ENCODE results near the gene AGER.

AGER gene

DNA sequence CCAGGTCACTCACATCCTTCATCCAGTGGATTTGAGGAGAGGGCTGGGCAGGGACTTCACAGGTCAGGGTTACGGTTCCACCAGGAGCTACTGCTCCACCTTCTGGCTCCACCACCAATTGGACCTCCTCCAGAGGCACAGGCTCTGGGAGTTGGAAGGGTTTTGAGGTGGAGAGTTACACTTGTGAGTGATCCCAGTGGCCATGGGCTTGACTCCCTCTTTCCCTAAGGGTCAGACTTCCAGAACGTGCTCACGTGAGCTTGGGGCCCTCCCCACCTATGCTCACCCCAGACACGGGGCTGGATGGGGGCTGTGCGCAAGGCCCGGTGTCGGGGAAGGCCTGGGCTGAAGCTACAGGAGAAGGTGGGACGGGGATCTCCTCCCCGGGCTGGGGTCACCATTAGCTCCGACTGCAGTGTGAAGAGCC lies 1.5 kb downstream of the AGER start:
- Mint-ChIP-seq H3K4me3 (no peak overlapping the region), H3K9me3 (no peaks in the 10 kb centered on the region), H3K4me1 (peaks cover 74% of the 10 kb centered on the region), H3K27me3 (no peaks in the 10 kb centered on the region), H3K27ac (peak overlapping the region in 1 of 2 donors; percentile 23)
- ATAC-seq (no peak), DNase-seq (no peak)

DNA sequence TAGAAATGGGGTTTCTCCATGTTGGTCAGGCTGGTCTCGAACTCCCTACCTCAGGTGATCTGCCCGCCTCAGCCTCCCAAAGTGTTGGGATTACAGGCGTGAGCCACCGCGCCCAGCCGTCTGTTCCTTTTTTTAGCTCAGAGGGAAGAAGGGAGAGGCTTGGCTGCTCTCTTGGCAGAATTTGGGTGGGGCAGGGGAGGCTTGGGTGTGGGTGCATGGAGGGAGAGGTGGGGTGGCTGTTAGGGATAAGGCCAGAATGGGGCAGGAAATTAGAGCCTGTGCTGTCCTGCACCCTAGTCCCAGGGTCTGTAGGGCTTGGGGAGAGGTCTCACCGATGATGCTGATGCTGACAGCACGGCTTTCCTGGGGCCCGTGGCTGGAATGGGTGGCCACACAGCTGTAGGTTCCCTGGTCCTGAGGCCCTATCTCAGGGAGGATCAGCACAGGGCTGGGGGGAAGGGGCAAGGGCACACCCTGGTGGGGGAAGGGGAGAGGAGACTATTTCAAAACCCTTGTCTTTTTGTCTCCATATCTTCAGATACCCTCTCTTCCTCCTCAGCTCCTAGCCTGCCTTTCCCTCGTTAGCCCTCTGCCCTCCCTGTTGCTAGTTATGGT lies 2.0 kb downstream of the AGER start:
- Mint-ChIP-seq H3K27ac (no peak overlapping the region), H3K9me3 (no peaks in the 10 kb centered on the region), H3K4me1 (peaks cover 71% of the 10 kb centered on the region), H3K27me3 (no peaks in the 10 kb centered on the region), H3K4me3 (no peak overlapping the region)
- ATAC-seq, result no peak
- no peak for DNase-seq

DNA sequence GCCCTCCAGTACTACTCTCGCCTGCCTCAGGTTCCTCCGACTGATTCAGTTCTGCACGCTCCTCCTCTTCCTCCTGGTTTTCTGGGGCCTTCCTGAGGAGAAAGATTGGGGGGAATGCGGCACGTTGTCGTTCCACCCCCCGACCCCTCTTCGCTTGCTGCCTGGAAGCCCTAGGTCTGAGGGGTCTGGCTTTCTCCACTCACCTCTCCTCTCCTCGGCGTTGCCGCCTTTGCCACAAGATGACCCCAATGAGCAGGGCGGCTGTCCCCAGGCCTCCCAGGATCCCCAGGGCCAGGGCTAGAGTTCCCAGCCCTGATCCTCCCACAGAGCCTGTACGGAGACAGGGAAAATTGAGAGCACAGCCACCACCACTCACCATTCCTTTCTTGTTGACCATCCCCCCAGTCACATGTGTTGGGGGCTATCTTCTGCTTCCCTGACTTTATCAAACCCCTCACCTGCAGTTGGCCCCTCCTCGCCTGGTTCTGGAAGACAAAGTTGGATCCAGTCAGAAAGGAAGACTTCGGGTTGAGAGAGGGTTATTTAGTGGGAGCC lies 2.8 kb downstream of the AGER start:
- ATAC-seq (no peak), DNase-seq (no peak)
- Mint-ChIP-seq H3K4me3 (no peak overlapping the region), H3K9me3 (no peaks in the 10 kb centered on the region), H3K4me1 (peaks cover 71% of the 10 kb centered on the region), H3K27me3 (no peaks in the 10 kb centered on the region), H3K27ac (peak overlapping the region in 1 of 2 donors; percentile 71)

DNA sequence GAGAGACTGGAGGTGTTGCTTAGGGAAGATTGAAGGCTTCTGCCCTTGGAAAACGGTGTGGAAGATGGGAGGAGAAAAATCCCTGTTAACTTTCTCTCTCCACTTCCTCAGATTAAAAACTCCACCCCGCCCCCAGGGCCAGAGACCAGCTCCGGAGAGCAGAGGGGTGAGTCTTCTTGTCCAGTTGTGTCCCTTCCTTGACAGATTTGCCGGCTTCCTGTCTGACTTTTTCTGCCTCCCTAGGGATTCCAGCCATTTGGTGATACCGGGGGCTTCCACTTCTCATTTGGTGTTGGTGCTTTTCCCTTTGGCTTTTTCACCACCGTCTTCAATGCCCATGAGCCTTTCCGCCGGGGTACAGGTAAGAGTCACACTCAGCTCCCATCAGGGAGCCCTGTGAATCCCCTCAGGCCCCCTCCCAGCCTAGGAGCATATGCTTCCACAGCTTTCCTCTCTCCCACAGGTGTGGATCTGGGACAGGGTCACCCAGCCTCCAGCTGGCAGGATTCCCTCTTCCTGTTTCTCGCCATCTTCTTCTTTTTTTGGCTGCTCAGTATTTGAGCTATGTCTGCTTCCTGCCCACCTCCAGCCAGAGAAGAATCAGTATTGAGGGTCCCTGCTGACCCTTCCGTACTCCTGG lies 4.2 kb downstream of the AGER start:
- DNase-seq, result no peak

DNA sequence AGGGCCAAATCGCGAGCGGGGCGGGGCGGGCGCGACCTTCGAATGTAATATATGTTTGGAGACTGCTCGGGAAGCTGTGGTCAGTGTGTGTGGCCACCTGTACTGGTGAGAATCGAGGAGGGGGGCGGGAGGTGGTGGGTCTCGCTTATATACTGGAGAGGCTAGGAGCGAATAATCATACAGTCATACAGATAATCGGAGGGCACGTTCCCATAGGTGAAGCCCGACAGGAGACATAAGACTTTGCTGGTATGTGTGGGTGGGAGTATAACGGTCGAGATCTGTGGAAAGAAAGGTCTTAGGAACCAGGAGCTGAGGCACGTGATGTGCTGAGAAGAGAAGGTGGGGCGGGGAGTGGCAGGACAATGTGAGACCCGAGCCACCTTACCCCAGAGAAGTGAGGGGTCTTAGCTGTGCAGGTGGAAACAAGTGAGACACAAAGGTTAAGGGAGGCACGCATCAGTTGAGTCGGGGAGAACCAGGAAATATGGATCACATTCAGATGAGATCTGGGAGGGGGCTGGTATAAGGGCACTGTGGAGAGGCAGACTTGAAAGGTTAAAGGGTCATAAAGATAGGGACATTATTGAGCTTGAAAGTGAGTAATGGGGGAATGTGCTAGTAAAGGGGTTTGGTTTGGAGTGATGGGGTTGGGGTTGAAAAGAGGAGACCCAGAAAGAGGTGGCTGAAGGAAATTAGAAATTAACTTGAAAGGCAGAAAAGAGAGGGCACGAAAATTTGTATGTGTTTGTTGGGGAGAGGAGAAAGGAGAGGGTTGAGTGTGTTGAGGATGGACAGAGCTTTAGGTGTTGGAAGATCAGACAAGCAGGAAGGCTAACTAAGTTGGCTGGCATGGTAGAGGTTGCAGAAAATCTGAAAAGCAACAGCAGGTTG lies 5.3 kb downstream of the AGER start:
- no peak for ATAC-seq
- Mint-ChIP-seq H3K4me1 (peaks cover 74% of the 10 kb centered on the region), H3K27me3 (no peaks in the 10 kb centered on the region), H3K27ac (peak overlapping the region; percentile 85 to 98), H3K9me3 (no peaks in the 10 kb centered on the region), H3K4me3 (peak overlapping the region; percentile 86 to 94)
- no peak for DNase-seq

More for the DNA sequence above, 4.2 kb downstream of the AGER start:
- H3K27ac Mint-ChIP-seq, result peak overlapping the region in 1 of 2 donors; percentile 60
- H3K9me3 Mint-ChIP-seq, result no peaks in the 10 kb centered on the region
- peaks cover 69% of the 10 kb centered on the region for H3K4me1 Mint-ChIP-seq
- no peaks in the 10 kb centered on the region for H3K27me3 Mint-ChIP-seq
- H3K4me3 Mint-ChIP-seq, result peak overlapping the region; percentile 86 to 94
- no peak for ATAC-seq

DNA sequence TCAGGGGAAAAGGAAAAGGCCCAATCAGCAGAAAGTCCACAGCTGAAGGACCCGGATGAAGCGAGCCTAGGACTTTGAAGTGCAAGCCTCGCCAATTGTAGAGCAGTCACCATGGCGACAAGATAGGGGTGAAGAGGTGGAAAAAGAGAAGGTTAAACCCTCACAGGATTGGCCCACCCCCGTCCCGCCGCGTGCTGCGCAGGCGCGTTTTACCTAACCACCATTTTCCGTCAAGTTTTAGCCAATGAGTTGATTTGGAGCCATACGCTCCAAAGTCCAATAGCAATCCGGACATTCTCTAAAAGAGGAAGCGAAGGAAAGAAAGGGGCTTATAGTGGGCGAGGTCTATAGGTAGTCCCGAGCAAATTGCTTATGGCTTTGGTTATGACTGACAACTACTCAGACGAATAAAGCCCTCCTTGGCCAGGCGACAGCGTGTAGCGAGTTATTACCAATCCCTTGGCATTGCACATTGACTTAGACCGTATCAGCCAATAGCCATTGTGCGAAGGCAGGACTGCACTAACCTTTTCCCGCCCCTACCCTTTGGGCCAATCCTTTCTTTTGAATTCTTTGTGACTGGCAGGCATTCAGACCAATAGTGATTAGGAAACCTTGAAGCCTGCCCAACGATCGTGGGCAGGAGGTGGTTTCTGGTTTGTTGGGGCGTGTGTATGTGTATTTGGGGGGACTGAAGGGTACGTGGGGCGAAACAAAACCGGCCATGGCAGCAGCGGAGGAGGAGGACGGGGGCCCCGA lies 6.1 kb downstream of the AGER start, which contains the start of gene RNF5:
TSS of gene RNF5 (plus strand) at position 618 of the 759 bp plus-strand sequence. CDS start at position 725, 107 bp downstream.
- no peaks in the 10 kb centered on the region for H3K9me3 Mint-ChIP-seq
- no peaks in the 10 kb centered on the region for H3K27me3 Mint-ChIP-seq
- peak within 1 kb of the TSS; percentile 96 to 98 for H3K27ac Mint-ChIP-seq
- H3K4me3 Mint-ChIP-seq, result peak within 1 kb of the TSS; percentile 86 to 94
- peaks cover 76% of the 10 kb centered on the region for H3K4me1 Mint-ChIP-seq
- DNase-seq (peak; percentile 93 to 96), ATAC-seq (peak; percentile 89)

DNA sequence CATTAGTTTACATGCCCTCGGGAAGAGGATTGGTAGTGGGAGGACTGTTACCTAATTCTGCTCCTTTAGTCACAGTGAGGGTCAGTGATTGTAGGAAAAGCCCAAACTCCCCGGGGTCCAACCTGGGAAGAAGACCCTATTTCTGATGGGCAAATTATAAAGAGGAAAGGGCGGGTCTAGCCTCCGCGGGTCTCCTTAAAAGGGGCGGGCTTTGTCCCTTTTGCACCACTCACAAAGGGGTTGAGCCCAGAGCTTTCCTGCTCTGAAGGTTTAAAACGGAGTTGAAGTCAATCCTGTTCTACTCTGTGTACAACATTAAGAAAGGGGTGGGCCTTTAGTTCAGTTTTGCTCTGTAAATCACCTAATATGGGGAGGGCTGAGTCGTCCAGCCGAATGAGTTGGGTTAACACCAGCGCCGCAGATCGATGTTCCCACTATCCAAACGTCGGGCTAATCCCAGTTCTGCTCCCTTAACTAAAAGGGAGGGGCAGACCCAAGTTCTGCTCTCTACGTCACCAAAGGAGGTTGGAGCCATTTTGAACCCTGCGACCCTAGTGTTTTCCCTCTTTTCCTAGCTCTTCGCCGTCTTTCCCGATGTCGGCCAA lies 6.8 kb downstream of the AGER start:
- no peaks in the 10 kb centered on the region for H3K9me3 Mint-ChIP-seq
- peak overlapping the region; percentile 96 to 98 for H3K27ac Mint-ChIP-seq
- DNase-seq (peak in 1 of 2 donors; percentile 52), ATAC-seq (peak; percentile 10)
- H3K27me3 Mint-ChIP-seq, result no peaks in the 10 kb centered on the region
- H3K4me1 Mint-ChIP-seq, result peaks cover 74% of the 10 kb centered on the region
- H3K4me3 Mint-ChIP-seq, result peak overlapping the region; percentile 86 to 94

DNA sequence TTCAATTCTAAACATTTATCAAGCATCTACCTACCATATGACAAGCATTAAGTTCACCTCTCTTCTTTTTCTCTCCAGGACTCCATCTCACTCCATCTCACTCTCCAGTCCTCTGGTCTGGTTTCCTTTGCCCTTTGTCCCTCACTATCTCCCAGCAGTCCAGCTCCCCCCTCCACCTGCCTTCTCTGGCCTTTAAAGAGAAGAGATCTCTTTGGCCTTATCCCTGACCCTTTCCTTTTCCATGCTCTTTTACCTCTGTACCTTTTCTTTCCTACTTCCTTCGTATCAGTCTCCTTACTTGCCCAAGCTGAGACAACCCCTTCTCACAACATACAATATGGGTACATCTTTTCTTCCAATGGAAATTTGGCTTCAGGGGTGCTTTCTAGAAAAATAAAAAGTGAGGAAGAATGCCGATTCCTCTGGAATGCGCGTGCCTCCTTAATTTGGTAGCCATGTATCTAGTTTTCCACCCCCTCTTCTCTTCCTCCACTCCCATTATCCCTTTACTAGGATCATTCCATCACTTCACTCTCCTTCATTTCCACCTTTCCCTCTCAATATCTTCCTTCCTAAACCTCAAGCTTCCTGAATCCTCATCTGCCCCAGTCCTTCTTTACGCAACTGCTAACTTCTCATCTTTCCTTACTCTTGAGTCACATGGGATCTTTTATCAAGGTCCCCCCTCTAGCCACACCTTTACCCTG lies 7.4 kb downstream of the AGER start:
- DNase-seq (no peak), ATAC-seq (no peak)
- H3K4me3 Mint-ChIP-seq, result peak overlapping the region; percentile 86 to 94
- peak overlapping the region; percentile 96 to 98 for H3K27ac Mint-ChIP-seq
- no peaks in the 10 kb centered on the region for H3K9me3 Mint-ChIP-seq
- peaks cover 71% of the 10 kb centered on the region for H3K4me1 Mint-ChIP-seq
- H3K27me3 Mint-ChIP-seq, result no peaks in the 10 kb centered on the region

DNA sequence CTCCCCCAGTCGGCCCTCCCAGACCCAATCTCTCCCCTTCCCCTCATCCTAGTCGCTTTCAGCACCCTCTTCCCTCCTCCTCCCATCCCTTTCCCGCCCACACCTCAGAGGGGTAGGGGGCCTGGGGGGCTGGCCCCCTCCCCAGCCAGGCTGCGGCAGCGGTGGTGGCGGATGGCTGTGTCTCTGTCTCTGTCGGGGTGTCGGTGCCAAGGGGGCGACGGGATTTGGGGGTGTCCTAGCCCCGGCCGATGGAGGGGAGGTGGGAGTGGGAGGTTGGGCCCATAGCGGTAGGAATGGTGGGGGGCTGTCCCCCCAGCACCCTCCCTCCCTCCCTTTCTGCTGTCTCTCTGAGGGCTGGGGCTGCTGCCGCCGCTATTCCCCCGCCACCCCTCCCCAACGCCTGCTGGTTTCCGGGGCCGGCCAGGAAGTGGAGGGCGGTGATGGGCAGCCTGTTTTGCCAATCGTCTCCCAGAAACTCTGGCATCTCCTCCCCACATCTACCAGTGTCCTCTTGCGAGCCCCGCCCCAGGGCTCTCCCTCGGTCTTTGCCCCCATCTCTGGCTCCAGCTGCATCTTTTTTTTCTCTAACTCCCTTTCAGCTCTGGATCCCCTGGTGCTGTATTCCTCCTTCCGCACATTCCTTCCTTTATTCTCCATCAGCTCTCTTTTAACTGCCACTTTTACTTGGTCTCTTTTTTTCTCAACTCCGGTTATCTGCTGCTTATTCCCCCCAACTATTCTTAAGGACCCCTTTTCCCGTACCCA lies 8.2 kb downstream of the AGER start, which contains the start of gene AGPAT1:
TSS of gene AGPAT1 (minus strand) at position 374 of the 765 bp plus-strand sequence. CDS start 4,588 bp downstream, outside the sequence.
- Mint-ChIP-seq H3K4me1 (peaks cover 70% of the 10 kb centered on the region), H3K27ac (peak within 1 kb of the TSS; percentile 96 to 98), H3K27me3 (no peaks in the 10 kb centered on the region), H3K9me3 (no peaks in the 10 kb centered on the region), H3K4me3 (peak within 1 kb of the TSS; percentile 86 to 94)
- ATAC-seq, result peak; percentile 64
- peak; percentile 96 to 97 for DNase-seq

DNA sequence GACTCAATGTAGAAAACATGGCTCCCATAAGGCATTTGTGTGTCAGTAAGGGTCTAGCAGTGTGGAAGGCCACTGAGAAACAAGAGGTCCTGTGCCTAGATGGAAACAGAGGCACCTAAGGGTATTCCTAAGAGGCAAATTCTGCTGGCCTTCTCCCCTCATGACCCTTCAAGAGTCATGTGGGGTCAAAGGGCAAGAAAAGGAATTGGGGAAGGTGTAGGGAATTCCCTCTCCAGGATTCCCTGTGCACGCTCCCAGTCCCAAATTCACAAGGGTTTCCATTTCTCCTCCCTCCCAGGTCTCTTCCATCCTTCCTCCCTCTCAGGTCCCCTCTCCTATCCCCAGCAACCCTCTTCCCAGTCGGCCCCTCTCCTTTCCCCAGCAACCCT lies 8.7 kb downstream of the AGER start:
- peak overlapping the region; percentile 86 to 94 for H3K4me3 Mint-ChIP-seq
- peaks cover 65% of the 10 kb centered on the region for H3K4me1 Mint-ChIP-seq
- H3K27me3 Mint-ChIP-seq, result no peaks in the 10 kb centered on the region
- H3K27ac Mint-ChIP-seq, result peak overlapping the region; percentile 47 to 51
- no peak for DNase-seq
- H3K9me3 Mint-ChIP-seq, result no peaks in the 10 kb centered on the region
- no peak for ATAC-seq

DNA sequence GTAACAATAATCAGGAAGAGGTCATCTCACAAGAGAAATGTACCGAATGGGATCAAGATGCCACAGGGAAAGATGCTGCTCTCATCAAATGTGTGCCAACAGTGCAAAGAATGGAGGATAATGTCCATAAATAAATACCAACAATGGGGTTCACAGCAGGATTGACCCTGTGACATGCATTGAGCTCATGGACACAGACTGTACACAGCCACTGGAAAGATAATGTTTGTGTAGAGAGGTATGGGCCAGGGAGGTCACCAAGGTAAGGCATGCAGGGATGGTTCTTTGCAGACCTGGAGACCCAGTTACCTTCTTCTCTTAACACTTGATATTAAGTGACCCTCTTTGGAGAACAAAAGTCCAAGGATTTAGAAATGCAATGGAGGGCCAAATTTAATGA lies 9.6 kb downstream of the AGER start:
- Mint-ChIP-seq H3K4me3 (peak overlapping the region in 1 of 2 donors; percentile 68), H3K27ac (no peak overlapping the region), H3K27me3 (no peaks in the 10 kb centered on the region), H3K9me3 (no peaks in the 10 kb centered on the region), H3K4me1 (peaks cover 56% of the 10 kb centered on the region)
- DNase-seq (no peak), ATAC-seq (no peak)

DNA sequence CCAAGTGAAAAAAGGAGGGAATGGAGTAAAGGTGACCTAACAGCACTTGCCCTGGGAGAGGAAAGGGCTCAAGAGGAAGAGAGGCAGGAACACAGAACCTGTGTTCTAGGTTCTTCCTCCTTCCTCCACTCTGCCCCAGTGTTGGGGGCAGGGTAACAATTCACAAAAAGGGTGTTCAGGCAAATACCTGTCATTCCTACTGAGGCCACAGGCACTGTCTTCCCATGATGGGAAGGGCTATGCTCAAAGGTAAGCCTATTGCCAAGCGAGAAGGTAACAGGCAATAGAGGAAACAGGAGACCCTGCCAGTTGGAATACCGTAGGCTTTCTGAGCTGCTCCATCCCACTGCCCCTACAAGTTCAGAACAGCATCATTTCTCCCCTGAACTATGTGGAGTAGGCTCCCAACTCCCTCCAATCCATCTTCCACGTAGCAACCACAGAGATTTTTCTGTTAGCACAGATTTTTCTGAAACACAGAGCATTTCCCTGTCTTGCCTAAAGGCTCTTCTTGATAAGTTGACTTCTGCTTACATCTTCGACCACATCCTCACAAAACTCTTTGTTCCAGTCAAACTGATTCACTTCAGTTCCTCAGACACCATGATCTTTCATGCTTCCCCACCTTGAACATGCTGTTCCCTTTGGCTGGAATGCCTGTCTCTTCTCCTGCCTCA lies 10.9 kb downstream of the AGER start:
- Mint-ChIP-seq H3K9me3 (no peaks in the 10 kb centered on the region), H3K27ac (no peak overlapping the region), H3K27me3 (no peaks in the 10 kb centered on the region), H3K4me3 (no peak overlapping the region), H3K4me1 (peaks cover 47% of the 10 kb centered on the region)
- no peak for ATAC-seq
- no peak for DNase-seq

DNA sequence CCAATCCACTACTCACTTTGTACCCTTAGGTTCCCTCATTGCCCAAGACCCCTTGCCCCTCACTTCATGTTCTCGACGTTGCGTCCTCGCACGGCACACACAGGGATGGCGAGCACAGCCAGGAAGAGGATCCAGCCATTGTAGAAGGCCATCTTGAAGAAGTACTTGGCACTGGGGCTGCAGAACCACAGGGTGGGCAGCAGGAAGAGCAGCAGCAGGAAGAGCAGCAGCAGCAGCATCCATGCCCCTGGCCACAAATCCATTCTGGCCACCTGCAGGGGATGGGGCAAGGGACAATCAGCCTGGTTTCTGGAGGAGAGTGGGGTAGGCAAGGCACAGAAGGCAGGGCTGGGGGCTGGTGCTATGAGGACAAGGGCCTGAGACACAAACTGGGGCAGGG lies 12.8 kb downstream of the AGER start:
- no peaks in the 10 kb centered on the region for H3K27me3 Mint-ChIP-seq
- DNase-seq (no peak), ATAC-seq (no peak)
- no peak overlapping the region for H3K4me3 Mint-ChIP-seq
- no peaks in the 10 kb centered on the region for H3K9me3 Mint-ChIP-seq
- H3K4me1 Mint-ChIP-seq, result peaks cover 37% of the 10 kb centered on the region
- H3K27ac Mint-ChIP-seq, result no peak overlapping the region

All from stimulated activated naive CD8-positive, alpha-beta T cell treated with anti-CD3 and anti-CD28 coated beads, Interleukin-15, amount 100 ng/mL, for 72 hours (primary cell).